NCI-H748 treated with DMSO at 0.1 percent for 48 hours (cell line): ENCODE results near the gene YPEL1.
"Not testable (repeated sequence)": the region's sequence is repeated elsewhere in the genome, so short reads cannot be mapped to it uniquely, and the experiment has no call there.

Experiments used
- DNase-seq: peaks from one replicate; lab custom pipeline; 2025; lab: John Stamatoyannopoulos, UW

Gene YPEL1

DNA sequence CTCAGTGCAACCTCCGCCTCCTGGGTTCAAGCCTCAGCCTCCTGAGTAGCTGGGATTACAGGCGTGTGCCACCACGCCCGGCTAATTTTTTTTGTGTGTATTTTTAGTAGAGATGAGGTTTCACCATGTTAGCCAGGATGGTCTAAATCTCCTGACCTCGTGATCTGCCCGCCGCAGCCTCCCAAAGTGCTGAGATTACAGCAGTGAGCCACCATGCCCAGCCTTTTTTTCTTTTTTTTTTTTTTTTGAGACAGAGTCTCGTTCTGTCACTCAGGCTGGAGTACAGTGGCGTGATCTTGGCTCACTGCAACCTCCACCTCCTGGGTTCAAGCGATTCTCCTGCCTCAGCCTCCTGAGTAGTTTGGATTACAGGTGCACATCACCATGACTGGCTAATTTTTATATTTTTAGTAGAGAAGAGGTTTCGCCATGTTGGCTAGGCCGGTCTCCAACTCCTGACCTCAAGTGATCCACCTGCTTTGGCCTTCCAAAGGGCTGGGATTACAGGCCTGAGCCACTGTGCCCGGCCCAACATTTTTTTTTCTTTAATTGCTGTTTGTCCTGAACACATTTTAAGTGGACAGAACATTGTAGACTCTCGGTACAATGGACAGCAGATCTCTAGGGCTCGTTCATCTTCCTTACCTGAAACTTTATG is 14.3 kb downstream of the YPEL1 start:
- not testable (repeated sequence) for DNase-seq

DNA sequence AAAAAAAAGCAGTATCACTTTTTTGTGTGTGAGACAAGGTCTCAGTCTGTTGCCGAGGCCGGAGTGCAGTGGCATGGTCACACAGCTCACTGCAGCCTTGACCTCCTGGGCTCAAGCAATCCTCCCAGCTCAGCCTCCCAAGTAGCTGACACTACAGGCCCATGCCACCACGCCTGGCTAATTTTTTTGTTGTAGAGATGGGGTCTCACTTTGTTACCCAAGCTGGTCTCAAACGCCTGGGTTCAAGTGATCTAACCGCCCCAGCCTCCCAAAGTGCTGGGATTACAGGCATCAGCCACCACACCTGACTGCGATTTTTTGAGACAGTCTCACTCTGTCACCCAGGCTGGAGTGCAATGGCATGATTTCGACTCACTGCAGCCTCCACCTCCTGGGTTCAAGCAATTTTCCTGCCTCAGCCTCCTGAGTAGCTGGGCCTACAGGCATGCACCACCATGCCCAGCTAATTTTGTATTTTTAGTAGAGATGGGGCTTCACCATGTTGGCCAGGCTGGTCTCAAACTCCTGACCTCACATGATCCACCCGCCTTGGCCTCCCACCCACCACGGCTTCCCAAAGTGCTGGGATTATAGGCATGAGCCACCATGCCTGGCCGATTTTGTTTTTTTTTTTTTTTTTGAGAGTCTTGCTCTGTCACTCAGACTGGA is 15.3 kb downstream of the YPEL1 start:
- DNase-seq, result not testable (repeated sequence)

DNA sequence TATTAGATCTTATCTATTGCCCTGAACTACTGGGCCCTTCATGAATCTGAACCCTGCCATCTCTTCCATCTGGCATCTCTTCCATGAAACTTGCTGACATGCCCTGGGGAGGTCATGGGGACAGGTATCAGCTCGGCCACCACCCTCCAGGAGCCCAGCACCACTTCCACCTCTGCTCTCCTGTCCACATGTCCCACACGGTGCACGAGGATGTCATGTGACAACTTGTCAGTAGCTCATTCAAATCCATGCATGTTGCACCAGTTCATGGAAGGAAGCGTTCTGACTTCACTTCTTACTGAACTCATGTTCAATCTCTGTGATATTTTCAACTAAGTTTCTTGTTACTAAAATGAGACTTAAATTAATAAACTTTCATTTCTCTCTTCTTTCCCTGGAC is 16.6 kb downstream of the YPEL1 start:
- DNase-seq, result no peak

DNA sequence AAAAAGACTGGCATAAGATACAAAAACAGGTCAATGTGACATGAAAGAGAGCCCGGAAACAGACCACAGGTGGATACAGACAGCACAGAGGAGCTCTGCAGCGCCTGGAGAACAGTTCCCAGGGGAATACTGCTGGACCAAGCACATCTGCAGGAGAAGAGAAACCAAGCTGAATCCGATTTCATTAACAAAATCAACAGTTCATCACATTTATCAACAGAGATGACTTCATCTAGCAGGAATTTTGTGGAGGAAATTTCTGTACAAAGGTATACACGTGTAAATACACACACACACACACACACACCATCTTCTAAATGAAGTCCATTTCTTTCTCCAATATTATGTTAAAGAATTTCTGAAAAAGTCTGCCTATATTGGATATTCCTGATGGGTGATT is 17.1 kb downstream of the YPEL1 start:
- DNase-seq, result no peak

DNA sequence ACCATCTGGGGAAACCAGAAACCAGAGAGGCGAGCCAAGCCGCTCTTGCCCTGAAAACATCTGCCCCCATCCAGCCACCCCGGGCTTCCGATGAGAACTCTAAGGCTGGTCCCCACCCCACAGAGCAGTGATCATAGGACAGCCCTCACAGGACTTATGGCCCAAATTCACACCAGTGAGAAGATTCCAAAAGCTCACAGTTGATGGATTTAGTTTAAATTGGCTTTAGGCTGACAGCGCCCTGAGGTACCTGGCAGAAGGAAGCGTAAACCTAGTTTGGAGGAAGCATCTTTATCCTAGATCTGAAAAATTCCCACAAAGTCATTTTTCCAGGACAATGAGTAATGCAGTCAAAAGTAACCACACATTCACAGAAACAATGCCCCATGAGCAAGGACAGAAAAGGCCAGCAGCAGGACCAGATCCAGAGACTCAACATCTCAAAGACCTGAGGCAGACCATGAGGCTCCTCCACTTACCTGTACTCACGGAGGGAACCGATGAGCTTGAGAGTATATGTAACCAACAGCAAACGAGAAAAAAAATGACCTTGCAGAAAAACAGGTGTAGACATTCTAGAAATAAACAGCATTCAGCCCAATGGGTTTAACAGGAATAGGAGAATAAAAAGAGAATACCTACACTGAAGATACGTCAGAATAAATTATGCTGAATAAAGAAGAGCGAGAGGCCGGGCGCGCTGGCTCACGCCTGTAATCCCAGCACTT is 19.0 kb downstream of the YPEL1 start:
- not testable (repeated sequence) for DNase-seq

- no peak for DNase-seq
These were observed 20.8 kb downstream of the YPEL1 start for GRCh38 chr22:21714786-21715185.

- no peak for DNase-seq
These were observed 21.4 kb downstream of the YPEL1 start for GRCh38 chr22:21714059-21714770.

DNA sequence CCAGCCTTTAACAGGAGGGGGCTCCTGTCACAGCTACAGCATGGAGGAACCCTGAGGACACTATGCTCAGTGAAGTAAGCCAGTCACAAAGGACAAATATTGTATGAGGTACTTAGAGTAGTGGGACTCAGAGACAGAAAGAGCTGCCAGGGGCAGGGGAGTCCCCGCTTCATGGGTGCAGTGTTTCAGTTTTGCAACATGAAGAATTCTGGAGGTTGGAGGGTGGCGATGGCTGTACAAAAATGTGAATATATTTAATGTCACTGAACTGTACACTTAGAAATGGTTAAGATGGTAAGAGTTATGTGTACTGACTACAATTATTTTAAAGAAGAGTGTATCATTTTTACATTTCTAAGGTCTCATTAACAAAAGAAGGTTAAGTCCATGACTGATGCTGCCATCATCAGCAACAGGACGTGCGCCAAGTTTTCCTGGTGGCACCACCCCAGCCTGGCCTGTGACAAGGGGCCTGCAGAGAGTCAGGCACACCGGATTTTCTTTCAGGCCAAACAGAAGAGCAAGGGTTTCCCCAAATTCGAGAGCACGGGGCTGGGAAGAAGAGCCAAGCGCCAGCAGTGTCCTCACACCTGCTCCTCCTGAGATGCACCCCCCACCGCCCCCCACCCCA is 22.1 kb downstream of the YPEL1 start:
- DNase-seq, result no peak

GRCh38 chr22:21712751-21713427 is 22.7 kb downstream of the YPEL1 start:
- DNase-seq, result peak; percentile 29

DNA sequence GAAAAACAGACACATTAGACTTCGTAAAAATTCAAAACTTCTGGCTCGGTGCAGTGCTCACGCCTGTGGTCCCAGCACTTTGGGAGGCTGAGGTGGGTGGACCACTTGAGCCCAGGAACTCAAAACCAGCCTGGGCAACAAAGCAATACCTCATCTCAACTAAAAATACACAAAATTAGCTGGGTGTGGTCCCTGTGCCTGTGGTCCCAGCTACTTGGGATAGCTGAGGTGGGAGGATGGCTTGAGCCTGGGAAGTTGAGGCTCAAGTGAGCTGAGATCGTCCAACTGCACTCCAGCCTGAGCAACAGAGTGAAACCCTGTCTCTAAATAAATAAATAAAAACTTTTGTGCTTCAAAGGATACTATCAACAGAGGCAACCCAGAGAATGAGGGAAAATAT is 23.7 kb downstream of the YPEL1 start:
- DNase-seq, result no peak

DNA sequence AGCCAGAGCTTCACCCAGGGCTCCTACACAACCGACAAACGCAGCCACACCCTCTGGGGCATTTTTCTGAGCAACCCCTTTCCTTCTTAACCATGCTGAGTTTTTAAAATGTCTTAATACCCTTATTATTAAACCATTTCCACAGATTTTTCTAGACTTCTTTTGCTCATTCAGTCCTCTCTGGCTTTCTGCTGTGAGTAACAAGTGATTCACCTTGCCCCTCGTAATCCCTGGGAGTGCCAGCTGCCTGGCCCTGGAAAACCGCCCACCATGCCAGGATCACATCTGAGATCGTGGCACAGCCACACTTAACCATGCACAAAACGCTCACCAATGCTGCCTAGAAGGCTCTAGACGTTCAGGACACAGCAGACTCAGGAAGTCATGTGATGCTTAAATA is 25.4 kb downstream of the YPEL1 start:
- DNase-seq, result no peak

- no peak for DNase-seq
These were observed 25.9 kb downstream of the YPEL1 start for GRCh38 chr22:21709688-21710087.

- DNase-seq, result no peak
These were observed 26.6 kb downstream of the YPEL1 start for GRCh38 chr22:21708960-21709359.

DNA sequence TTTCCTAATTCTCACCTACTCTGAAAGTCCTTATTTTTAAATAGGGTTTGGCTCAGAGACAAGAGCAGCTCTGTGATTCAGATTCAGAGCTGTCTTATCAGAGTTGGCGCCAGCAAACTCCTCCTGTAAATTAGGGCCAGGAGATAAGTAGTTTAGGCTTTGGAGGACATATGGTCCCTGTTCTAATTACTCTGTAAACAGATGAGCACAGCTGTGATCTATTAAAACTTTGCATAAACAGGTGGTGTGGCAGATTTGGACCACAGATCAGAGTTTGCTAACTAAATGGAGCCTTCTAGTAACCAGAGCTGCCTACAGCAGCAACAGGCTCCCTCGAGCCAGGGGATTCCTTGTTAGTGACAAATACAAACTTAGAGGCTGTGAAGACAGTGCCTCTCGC is 27.9 kb downstream of the YPEL1 start:
- DNase-seq, result peak; percentile 18

- DNase-seq, result no peak
These were observed 31.8 kb downstream of the YPEL1 start for GRCh38 chr22:21703684-21704316.

DNA sequence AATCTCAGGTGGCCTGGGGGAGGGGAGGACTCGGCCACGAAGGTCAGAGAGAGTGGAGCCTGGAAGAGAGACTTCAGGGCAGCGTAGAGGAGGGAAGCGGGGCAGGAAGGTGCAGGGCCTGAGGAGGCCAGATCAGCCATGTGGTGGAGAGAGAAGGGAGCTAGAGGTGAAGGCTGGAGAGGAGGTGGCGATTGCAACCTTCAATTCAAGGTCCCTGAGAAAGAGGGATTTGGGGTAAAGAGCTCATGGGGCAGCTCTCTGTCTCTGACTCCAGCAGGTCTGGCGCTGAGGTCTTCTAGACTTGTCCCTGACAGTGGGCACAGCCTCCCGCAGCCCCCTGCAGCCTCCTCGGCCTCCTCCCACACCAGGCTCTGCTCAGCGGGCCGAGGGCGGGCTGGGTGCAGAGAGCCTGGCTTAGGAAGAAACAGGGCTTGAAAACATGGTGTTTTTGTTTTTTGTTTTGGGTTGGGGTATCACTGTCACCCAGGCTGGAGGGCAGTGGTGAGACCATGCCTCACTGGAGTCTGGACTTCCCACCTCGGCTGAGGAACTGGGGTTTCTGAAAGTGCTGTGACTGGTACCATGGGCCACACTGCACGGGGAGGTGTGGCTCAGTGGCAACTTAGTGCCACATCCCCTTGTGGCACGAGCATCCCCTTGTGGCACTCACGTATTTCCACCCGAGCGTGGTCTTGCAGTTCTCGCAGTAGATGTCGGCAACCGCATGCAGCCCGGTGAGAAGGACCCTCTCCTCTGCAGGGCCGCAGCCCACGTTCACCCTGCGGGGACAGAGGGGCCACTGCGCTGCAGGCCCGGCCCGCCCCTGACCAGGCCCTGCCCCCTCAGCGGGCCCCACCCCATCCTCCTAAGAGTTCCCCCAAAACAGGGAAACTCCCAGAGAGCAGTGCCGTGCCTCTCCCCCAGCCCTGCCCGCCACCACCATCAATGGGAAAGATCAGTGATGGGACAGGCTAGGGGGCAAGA is 32.6 kb downstream of the YPEL1 start:
- no peak for DNase-seq

DNA sequence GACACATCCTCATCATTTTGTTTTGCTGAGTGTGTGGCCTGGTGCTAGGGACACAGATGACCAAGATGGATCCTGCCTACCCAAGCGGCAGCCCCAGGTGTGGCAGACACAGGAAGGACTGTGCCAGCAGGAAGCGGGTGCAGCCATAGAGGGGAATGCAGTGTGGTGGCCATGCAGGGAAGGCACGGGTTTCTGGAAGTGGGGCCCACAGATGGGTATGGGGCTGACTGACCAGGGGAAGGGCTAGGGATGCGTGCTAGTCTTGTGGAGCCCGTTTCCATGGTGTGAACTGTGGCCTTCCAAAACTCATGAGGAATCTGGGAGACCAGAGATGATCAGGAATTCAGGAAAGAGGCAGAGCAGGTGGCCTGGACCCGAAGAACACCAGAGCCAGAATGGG is 33.5 kb downstream of the YPEL1 start:
- DNase-seq, result no peak

- DNase-seq, result no peak
These were observed 34.1 kb downstream of the YPEL1 start for GRCh38 chr22:21701384-21701971.

DNA sequence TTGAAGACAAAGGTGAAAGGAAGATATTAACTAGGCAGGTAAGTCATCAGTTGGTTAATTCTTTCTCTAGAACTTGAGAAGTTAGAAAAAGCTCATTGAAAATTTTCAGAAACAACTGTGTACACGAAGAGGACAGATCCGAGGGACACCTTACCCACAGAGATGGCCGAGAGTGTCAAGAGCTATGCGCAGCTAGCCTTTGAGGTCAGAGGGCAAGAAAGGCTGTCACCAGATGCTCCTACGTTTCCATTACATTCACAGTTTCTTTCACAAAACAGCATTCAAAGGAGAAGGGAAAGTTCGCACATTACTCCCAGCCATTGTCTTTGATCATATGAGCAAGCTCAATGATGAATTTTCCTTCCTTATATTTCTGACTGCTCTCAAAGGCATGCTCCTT is 34.8 kb downstream of the YPEL1 start:
- no peak for DNase-seq
